ENCODE measurements around the gene MX2. TPM values are rescaled to one million over a fixed set of nuclear protein-coding genes. Genes with fewer than 3 reads are reported as not detected.
A peak's percentile ranks its signal among the peaks of the same experiment; 100 is the strongest.

The MX2 gene
- total RNA-seq, 1 donor from 2014 or later = 4.2 TPM

DNA sequence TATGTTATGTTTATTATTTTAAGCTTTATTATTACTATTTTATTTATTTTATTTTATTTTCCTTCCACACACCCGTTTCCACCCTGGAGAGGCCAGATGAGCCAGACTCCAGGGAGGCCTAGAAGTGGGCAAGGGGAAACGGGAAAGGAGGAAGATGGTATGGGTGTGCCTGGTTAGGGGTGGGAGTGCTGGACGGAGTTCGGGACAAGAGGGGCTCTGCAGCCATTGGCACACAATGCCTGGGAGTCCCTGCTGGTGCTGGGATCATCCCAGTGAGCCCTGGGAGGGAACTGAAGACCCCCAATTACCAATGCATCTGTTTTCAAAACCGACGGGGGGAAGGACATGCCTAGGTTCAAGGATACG, 63.7 kb downstream of the MX2 start:
- DNase-seq (no peak), ATAC-seq (ENCODE audit: poor library complexity) (no peak)
- intact Hi-C loops (cut with DNase I) = no loop called here

DNA sequence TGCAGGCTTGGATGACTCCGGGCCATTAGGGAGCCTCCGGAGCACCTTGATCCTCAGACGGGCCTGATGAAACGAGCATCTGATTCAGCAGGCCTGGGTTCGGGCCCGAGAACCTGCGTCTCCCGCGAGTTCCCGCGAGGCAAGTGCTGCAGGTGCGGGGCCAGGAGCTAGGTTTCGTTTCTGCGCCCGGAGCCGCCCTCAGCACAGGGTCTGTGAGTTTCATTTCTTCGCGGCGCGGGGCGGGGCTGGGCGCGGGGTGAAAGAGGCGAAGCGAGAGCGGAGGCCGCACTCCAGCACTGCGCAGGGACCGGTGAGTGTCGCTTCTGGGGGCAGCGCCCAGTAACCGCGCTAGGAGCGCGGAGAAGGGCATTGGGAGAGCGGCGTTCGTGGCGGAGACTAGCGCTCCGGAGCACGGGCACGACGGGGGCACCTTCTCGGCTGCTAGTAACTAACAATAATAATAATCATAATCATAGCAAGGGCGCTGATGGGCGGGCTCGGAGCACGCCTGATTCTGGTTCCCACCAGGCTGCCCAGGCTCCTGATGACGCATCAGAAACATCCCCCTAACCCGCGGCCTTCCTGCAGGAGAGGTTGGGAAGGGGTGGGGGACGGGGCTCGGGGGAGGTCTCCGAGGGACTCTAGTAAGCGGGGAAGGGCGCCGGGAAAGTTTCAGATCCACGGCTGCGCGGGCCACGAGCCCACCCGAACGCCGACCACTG, 64.3 kb downstream of the MX2 start, which contains the start of gene MX1:
Gene MX1, plus strand, starts transcription at position 286 of the 722 bp plus-strand sequence. CDS start 5,832 bp downstream, outside the sequence.
- intact Hi-C loops (cut with DNase I) = no loop called here
- peak; percentile 94 for ATAC-seq (ENCODE audit: poor library complexity)
- peak; percentile 90 for DNase-seq

- ATAC-seq (ENCODE audit: poor library complexity) = peak; percentile 16
- intact Hi-C loops (cut with DNase I) = no loop called here
- no peak for DNase-seq
Measured at GRCh38 chr21:41426676-41427404, 65.0 kb downstream of the MX2 start.

DNA sequence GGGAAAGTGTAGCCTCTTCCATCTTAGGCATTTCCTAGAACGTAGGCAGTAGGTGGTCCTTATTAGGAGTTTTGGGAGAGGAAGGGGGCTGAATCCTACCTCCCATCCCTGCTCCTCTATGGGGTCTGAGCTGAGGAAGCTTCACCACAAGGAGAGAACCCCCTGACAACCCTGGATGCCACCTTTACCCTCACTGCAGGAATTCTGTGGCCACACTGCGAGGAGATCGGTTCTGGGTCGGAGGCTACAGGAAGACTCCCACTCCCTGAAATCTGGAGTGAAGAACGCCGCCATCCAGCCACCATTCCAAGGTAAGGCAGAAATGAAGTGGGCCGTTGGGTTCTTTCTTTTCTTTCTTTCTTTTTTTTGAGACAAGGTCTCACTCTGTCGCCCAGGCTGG, 65.7 kb downstream of the MX2 start:
- ATAC-seq (ENCODE audit: poor library complexity) (no peak), DNase-seq (no peak)
- intact Hi-C loops (cut with DNase I) = no loop called here

DNA sequence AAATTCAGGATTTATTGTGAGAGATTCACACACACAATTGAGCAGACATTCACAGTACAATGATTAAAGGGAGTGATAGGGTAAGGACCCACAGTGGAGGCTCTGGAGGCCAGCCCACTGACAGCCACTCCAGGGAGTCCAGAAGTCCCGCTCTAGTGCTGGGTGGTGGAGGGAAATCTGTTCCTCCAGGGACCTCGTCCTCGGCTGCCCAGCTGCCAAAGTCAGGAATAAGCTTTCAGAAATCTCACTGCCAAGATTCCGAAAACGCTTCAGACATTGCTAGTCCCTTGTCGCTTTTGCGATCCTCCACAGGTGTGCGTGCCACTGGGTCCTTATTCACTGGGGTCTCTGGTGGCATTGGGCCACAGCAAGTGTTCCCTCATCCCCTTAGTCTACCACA, 66.5 kb downstream of the MX2 start:
- DNase-seq (no peak), ATAC-seq (ENCODE audit: poor library complexity) (no peak)
- intact Hi-C loops (cut with DNase I) = no loop called here

DNA sequence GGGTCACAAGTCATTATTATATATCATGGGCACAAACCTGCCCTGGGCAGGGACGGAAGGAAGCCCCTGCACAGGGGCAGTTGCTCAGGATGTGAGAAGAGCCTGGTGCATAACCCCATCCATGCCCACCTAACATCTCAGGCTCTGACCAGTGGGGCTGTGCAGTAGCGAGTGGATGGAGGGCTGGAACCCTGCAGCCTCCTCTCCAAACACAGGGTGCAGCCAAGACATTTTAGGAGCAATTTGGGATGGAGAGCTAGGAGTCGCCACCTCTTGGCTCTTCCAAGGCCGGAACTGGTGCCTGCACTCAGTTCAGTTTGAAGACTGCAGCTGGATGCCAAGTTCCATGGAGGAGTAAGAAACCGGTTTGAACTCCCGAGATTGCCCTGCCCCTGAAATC, 67.0 kb downstream of the MX2 start:
- ATAC-seq (ENCODE audit: poor library complexity) (no peak), DNase-seq (no peak)
- intact Hi-C loops (cut with DNase I) = no loop called here

DNA sequence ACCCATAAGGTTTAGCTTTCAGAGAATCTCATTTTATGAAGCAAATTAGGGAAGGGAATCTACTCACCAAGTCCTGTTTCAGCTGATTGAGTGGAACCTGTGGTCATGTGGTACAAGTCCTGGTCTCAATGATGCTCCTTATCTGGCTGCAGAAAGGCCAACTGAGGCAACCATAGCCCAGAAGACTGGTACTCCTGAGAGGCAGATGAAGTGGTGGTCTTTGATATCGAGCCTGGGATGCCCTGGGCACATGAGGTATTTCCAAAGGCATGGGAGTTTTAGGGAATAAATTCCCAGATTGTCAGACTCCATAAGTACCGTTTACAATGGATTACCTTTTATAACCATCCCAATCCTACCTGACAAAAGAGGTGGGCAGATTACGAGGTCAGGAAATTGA, 67.5 kb downstream of the MX2 start:
- intact Hi-C loops (cut with DNase I) = no loop called here
- ATAC-seq (ENCODE audit: poor library complexity) = no peak
- DNase-seq = no peak

GRCh38 chr21:41429925-41430491, 68.2 kb downstream of the MX2 start:
- ATAC-seq (ENCODE audit: poor library complexity) = no peak
- intact Hi-C loops (cut with DNase I) = no loop called here
- no peak for DNase-seq

DNA sequence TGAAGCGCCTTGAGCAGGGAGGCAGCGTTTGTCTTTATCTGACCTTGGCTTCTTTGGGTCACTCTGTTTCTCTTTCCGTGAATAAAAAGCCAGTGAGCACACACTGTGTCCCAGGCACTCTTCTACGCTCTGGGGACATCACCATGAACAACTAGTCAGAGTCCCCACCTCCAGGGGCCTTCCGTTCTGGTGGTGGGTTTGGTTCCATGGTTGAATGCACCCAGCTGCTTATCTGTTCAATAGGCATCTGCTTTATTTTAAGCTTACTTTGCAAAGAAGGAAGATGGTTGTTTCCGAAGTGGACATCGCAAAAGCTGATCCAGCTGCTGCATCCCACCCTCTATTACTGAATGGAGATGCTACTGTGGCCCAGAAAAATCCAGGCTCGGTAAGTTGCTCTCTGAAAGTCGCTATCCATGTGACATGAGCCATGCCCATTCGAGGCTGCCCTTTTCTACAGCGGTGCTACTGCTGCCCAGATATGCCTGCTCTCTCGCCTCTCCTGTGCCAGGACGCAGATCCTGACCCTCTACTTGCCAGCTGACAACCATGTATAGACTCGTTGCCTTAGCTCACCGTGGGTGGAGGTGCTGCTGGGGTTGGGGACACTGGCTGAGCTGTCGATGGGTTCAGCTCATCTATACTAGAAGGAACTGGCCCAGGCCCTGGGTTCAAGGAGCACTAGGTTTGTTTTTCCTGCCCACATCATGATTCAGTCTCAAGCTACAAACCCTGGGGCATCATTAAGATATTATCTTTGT, 70.1 kb downstream of the MX2 start:
- intact Hi-C loops (cut with DNase I) = no loop called here
- no peak for ATAC-seq (ENCODE audit: poor library complexity)
- DNase-seq = no peak

GRCh38 chr21:41432562-41433460, 71.0 kb downstream of the MX2 start:
- DNase-seq = no peak
- intact Hi-C loops (cut with DNase I) = no loop called here

GRCh38 chr21:41433566-41433965, 71.7 kb downstream of the MX2 start:
- ATAC-seq (ENCODE audit: poor library complexity) = no peak
- DNase-seq = no peak
- intact Hi-C loops (cut with DNase I) = no loop called here

More at GRCh38 chr21:41432562-41433460, 71.0 kb downstream of the MX2 start:
- no peak for ATAC-seq (ENCODE audit: poor library complexity)

DNA sequence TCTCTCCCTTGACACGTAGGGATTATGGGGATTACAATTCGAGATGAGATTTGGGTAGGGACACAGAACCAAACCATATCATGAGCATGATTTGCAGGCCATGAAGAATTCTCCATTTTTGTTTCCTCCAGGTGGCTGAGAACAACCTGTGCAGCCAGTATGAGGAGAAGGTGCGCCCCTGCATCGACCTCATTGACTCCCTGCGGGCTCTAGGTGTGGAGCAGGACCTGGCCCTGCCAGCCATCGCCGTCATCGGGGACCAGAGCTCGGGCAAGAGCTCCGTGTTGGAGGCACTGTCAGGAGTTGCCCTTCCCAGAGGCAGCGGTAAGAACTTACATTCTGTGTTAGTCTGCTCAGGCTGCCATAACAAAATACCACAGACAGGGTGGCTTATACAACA, 73.9 kb downstream of the MX2 start:
- DNase-seq (no peak), ATAC-seq (ENCODE audit: poor library complexity) (no peak)
- intact Hi-C loops (cut with DNase I) = no loop called here

- DNase-seq = no peak
- no peak for ATAC-seq (ENCODE audit: poor library complexity)
- intact Hi-C loops (cut with DNase I) = no loop called here
Measured at GRCh38 chr21:41437729-41438128, 75.9 kb downstream of the MX2 start.

DNA sequence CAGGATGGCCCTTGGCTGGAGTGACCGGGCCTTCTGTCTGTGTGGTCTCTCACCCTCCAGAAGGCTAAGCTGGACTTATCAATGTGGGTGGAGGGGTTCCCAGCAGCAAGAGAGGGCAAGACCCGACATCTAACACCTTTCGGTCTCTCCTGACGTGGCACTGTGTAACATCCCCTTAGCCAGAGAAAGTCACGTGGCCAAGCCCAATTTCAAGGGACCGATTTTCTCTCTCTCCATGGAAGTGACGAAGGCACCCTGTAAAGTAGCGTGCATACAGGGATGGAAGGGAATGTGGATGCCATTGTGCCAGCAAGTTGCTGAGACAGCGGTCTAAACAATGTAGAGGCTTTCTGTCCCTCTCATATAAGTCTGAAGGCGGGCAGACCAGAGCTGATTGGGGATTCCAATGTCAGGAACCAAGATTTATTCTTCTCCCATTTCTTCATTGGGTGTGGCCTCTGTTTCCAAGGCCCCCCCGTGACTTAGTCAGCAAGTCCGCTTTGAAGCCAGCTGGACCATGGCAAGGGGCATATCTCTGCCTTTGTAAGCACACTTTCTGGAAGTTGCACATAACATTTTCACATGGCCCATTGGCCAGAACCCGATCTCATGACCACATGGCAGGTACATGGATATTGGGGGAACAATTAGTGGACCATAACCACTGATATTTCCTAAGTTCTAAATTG, 76.7 kb downstream of the MX2 start:
- no peak for DNase-seq
- ATAC-seq (ENCODE audit: poor library complexity) = no peak
- intact Hi-C loops (cut with DNase I) = no loop called here

- intact Hi-C loops (cut with DNase I) = no loop called here
- no peak for ATAC-seq (ENCODE audit: poor library complexity)
- DNase-seq = no peak
Measured at GRCh38 chr21:41439248-41439647, 77.4 kb downstream of the MX2 start.

DNA sequence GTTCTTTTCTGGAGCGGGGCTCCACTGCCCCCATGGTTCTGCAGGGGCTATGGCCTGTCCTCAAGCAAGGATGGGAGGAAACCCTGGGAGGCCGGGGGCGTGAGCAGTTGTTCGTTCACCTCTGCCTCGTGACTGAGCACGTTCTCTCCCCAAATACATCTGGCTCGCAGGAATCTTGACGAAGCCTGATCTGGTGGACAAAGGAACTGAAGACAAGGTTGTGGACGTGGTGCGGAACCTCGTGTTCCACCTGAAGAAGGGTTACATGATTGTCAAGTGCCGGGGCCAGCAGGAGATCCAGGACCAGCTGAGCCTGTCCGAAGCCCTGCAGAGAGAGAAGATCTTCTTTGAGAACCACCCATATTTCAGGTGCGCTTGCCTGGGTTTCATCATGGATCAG, 79.7 kb downstream of the MX2 start:
- ATAC-seq (ENCODE audit: poor library complexity) (no peak), DNase-seq (no peak)
- intact Hi-C loops (cut with DNase I) = no loop called here

DNA sequence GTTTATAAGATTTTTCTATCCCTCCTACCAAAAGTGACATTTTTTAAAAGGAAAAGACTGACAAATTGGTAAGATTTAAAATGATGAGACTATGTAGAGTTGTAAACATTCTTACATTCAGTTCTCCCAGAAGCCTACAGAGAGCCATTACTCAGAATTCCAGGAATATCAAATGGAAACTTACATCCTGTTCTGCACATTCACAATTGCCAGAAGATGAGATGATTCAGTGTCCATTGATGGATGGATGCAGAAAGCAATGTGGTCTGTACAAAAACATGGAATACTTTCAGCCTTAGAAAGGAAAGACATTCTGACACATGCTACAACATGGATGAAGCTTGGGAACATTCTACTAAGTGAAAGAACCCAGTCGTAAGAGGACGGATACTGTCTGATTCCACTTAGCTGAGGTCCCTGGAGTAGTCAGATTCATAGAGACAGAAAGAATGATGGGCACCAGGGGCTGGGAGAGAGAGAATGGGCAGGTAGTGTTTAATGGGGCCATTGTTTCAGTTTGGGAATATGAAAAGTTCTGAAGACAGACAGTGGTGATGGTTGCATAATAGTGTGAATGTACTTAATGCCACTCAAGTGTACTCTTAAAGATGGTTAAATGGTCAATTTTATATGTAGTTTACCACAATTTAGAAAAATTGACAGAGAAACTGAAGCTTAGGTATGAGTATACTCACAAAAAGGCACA, 80.8 kb downstream of the MX2 start:
- ATAC-seq (ENCODE audit: poor library complexity) = no peak

More for the DNA sequence above, 80.8 kb downstream of the MX2 start:
- intact Hi-C loops (cut with DNase I) = no loop called here
- no peak for DNase-seq

Data from Right ventricle myocardium superior (tissue), 1 donor.